ENCODE results near the gene ATG9A. TPM values are rescaled to one million over a fixed set of nuclear protein-coding genes. Genes with fewer than 3 reads are reported as not detected.

ATG9A gene
- total RNA-seq, 1 donor from 2014 or later: 83.6 TPM

- H3K27me3 Mint-ChIP-seq (ENCODE audit: unreplicated experiment): no peaks in the 10 kb centered on the region
- no peak for DNase-seq (ENCODE audit: extremely low spot score, unreplicated experiment)
- H3K9me3 Mint-ChIP-seq (ENCODE audit: unreplicated experiment): no peaks in the 10 kb centered on the region
- peak overlapping the region; percentile 99 for H3K27ac Mint-ChIP-seq (ENCODE audit: unreplicated experiment)
- H3K4me1 Mint-ChIP-seq (ENCODE audit: unreplicated experiment): peaks cover 25% of the 10 kb centered on the region
- H3K36me3 Mint-ChIP-seq (ENCODE audit: unreplicated experiment): peaks cover 28% of the 10 kb centered on the region
- H3K4me3 Mint-ChIP-seq (ENCODE audit: unreplicated experiment): no peak overlapping the region
- no peak for TF ChIP-seq CTCF (IDR thresholded peaks at IDR 0.05)
Measured at GRCh38 chr2:219216535-219216915, 12.9 kb downstream of the ATG9A start.

DNA sequence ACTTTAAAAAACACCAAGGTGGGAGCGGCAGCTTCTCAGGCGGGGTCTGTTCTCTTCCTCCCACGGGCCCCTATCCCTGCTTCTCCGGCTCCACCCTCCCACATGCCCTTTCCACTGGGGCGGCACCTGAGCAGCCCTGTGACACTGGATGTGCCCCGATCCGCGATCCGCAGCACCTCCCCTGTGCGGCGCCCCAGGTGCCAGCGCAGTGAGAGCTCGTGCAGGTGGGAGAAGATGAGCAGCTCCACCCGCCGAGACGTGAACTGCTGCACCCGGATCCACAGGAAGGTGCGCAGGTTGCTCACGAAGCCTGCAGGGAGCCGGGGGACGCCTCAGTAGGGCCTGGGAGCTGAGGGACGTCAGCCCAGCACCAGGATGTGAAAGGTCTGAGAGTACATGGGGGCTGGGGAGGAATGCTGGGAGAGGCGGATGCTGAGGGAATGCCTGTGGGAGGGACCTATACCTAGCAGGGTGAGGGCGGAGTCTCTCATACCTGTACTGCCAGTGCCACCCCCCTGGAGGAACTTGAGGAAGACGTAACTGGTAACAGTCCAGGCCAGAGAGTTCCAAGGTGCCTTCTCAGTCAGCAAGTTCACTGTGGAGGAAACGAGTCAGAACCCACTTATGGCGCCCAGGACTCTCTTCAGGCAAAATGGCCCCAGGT lies 13.4 kb downstream of the ATG9A start:
- H3K27me3 Mint-ChIP-seq (ENCODE audit: unreplicated experiment): no peaks in the 10 kb centered on the region
- H3K27ac Mint-ChIP-seq (ENCODE audit: unreplicated experiment): no peak overlapping the region
- no peaks in the 10 kb centered on the region for H3K9me3 Mint-ChIP-seq (ENCODE audit: unreplicated experiment)
- TF ChIP-seq CTCF (IDR thresholded peaks at IDR 0.05): no peak
- H3K36me3 Mint-ChIP-seq (ENCODE audit: unreplicated experiment): peaks cover 24% of the 10 kb centered on the region
- no peak overlapping the region for H3K4me3 Mint-ChIP-seq (ENCODE audit: unreplicated experiment)
- peaks cover 25% of the 10 kb centered on the region for H3K4me1 Mint-ChIP-seq (ENCODE audit: unreplicated experiment)
- no peak for DNase-seq (ENCODE audit: extremely low spot score, unreplicated experiment)

- peaks cover 17% of the 10 kb centered on the region for H3K36me3 Mint-ChIP-seq (ENCODE audit: unreplicated experiment)
- peak overlapping the region; percentile 5 for H3K27ac Mint-ChIP-seq (ENCODE audit: unreplicated experiment)
- TF ChIP-seq CTCF (IDR thresholded peaks at IDR 0.05): no peak
- no peak overlapping the region for H3K4me3 Mint-ChIP-seq (ENCODE audit: unreplicated experiment)
- no peak for DNase-seq (ENCODE audit: extremely low spot score, unreplicated experiment)
- no peaks in the 10 kb centered on the region for H3K27me3 Mint-ChIP-seq (ENCODE audit: unreplicated experiment)
- H3K9me3 Mint-ChIP-seq (ENCODE audit: unreplicated experiment): no peaks in the 10 kb centered on the region
- H3K4me1 Mint-ChIP-seq (ENCODE audit: unreplicated experiment): peaks cover 25% of the 10 kb centered on the region
Measured at GRCh38 chr2:219214786-219215185, 14.7 kb downstream of the ATG9A start.

GRCh38 chr2:219214141-219214540 lies 15.3 kb downstream of the ATG9A start:
- H3K27me3 Mint-ChIP-seq (ENCODE audit: unreplicated experiment): no peaks in the 10 kb centered on the region
- TF ChIP-seq CTCF (IDR thresholded peaks at IDR 0.05): no peak
- H3K36me3 Mint-ChIP-seq (ENCODE audit: unreplicated experiment): peaks cover 17% of the 10 kb centered on the region
- H3K4me3 Mint-ChIP-seq (ENCODE audit: unreplicated experiment): no peak overlapping the region
- no peak for DNase-seq (ENCODE audit: extremely low spot score, unreplicated experiment)
- peak overlapping the region; percentile 33 for H3K27ac Mint-ChIP-seq (ENCODE audit: unreplicated experiment)
- H3K4me1 Mint-ChIP-seq (ENCODE audit: unreplicated experiment): peaks cover 21% of the 10 kb centered on the region
- no peaks in the 10 kb centered on the region for H3K9me3 Mint-ChIP-seq (ENCODE audit: unreplicated experiment)

DNA sequence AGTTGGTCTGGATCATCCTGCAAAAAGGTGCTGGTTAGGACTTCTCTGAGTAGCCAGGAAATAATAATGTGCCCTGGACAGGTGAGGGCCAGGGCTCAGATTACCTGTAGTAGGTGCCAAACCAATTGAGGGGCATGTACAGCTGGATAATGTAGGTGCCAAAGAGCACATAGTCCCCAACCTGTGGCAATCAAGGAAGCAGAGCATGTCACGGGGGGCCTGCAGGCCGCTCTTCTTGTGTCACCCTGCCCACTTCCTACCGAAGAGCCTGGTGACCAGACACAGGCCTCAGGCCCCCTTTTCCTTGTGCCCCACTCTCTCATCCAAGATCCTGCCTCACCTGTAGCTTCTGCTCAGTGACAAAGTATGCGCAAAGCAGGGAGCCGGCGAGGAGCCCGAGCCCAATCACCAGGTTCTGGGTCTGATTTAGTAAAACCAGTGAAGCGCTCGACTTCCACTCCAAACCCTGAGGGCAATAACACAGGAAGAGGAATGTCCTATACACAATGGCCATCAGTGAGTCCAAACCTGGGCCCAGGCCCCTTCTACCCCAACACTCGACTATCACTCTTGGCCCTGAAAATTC lies 15.9 kb downstream of the ATG9A start:
- Mint-ChIP-seq H3K27ac (ENCODE audit: unreplicated experiment) (no peak overlapping the region), H3K27me3 (ENCODE audit: unreplicated experiment) (no peaks in the 10 kb centered on the region), H3K4me1 (ENCODE audit: unreplicated experiment) (peaks cover 19% of the 10 kb centered on the region), H3K4me3 (ENCODE audit: unreplicated experiment) (no peak overlapping the region), H3K36me3 (ENCODE audit: unreplicated experiment) (peaks cover 17% of the 10 kb centered on the region), H3K9me3 (ENCODE audit: unreplicated experiment) (no peaks in the 10 kb centered on the region)
- no peak for TF ChIP-seq CTCF (IDR thresholded peaks at IDR 0.05)
- DNase-seq (ENCODE audit: extremely low spot score, unreplicated experiment): no peak

Measured in osteocyte (in vitro differentiated cells).